HCT116 (cell line): ENCODE measurements around the gene CFAP97. TPM values are rescaled to one million over a fixed set of nuclear protein-coding genes. Genes with fewer than 3 reads are reported as not detected.

Experiments used
- ATAC-seq: fragments of 200-7000 bp; cut with Tn5 transposase; 2 replicates; pipeline ENCODE4 v1.9.1; 2020; ENCODE audit warnings: mild to moderate bottlenecking, moderate library complexity
- BruUV-seq: library from RNA; stranded (reverse); fragments of 400-500 nt; replicated peaks from 2 replicates; lab custom pipeline; 2021; lab: Mats Ljungman, UMichigan
- CTCF ChIA-PET: fragments of 300-600 bp; sonication (Branson Sonifier 250); formaldehyde crosslinking; loops from one replicate; lab custom pipeline; 2021; ENCODE audit warnings: antibody characterized with exemption; lab: Charles Lee
- POLR2A ChIA-PET: fragments of 300-600, 350-600 bp; sonication (Branson Sonifier 250); formaldehyde crosslinking; loops from one replicate; lab custom pipeline; 2021; ENCODE audit warnings: antibody characterized with exemption; lab: Charles Lee
- RAD21 ChIA-PET, 2 experiments: fragments of 300-600 bp; sonication (Branson Sonifier 250); formaldehyde crosslinking; loops; one replicate each; lab custom pipeline; 2023; ENCODE audit warnings: low total read pairs in 2 of 2; ENCODE audit not compliant: uncharacterized antibody in 2 of 2, unreplicated experiment in 2 of 2, low non-redundant PET in 1 of 2; lab: Charles Lee
- DNase-seq: peaks from one replicate; pipeline ENCODE4 v3.0.0-alpha.2; 2010; ENCODE audit warnings: low read depth, low spot score
- H2AFZ ChIP-seq: fragments of 200-600 bp; shearing (Covaris generic), sonication (generic); 2 replicates; pipeline ENCODE4 v1.6.1; 2017; ENCODE audit warnings: low read depth, mixed run types, mixed read lengths, antibody characterized with exemption, low read length; ENCODE audit not compliant: poor library complexity, severe bottlenecking
- H3K27ac ChIP-seq: 2 replicates; pipeline ENCODE4 v1.5.1; 2012; ENCODE audit warnings: low read depth, low read length
- H3K27me3 ChIP-seq: fragments of 200-600 bp; sonication (generic); 2 replicates; pipeline ENCODE4 v1.6.1; 2016; ENCODE audit warnings: mixed run types, low read length, mixed read lengths; ENCODE audit not compliant: insufficient read depth
- H3K36me3 ChIP-seq, 2 experiments: fragments of 200-500 bp in 1 of 2; fragments of 200-600 bp in 1 of 2; sonication (Bioruptor generic) in 1 of 2; sonication (generic) in 1 of 2; 2 replicates each; pipeline versions ENCODE4 v1.5.1 to v1.6.1; 2014 to 2016; ENCODE audit warnings: low read length in 2 of 2, inconsistent platforms in 1 of 2, mixed read lengths in 1 of 2, mixed run types in 1 of 2; ENCODE audit not compliant: insufficient read depth in 2 of 2, control insufficient read depth in 1 of 2
- H3K4me1 ChIP-seq, 2 experiments: fragments of 200-600 bp in 1 of 2; sonication (generic) in 1 of 2; 2 replicates each; pipeline versions ENCODE4 v1.5.1 to v1.6.1; 2012 to 2017; ENCODE audit warnings: low read length in 2 of 2, inconsistent platforms in 1 of 2, mild to moderate bottlenecking in 1 of 2, mixed read lengths in 1 of 2, mixed run types in 1 of 2, moderate library complexity in 1 of 2; ENCODE audit not compliant: insufficient read depth in 2 of 2, control insufficient read depth in 1 of 2
- H3K4me2 ChIP-seq: fragments of 200-600 bp; sonication (generic); 2 replicates; pipeline ENCODE4 v1.6.1; 2017; ENCODE audit warnings: mixed run types, low read length, mixed read lengths
- H3K4me3 ChIP-seq, 2 experiments: fragments of 200-600 bp in 1 of 2; sonication (generic) in 1 of 2; replicated peaks in 1 of 2; 2 replicates each; pipeline ENCODE4 v1.5.1; 2011 to 2016; ENCODE audit warnings: low read length in 2 of 2, control low read depth in 1 of 2, low read depth in 1 of 2, mild to moderate bottlenecking in 1 of 2, mixed read lengths in 1 of 2, mixed run types in 1 of 2
- H3K79me2 ChIP-seq: fragments of 200-600 bp; sonication (generic); 2 replicates; pipeline ENCODE4 v1.6.1; 2017; ENCODE audit warnings: mild to moderate bottlenecking, mixed run types, low read length, moderate library complexity, mixed read lengths; ENCODE audit not compliant: insufficient read depth
- H3K9ac ChIP-seq: fragments of 200-600 bp; sonication (generic); 2 replicates; pipeline ENCODE4 v1.6.1; 2016; ENCODE audit warnings: low read length, mixed read lengths
- H3K9me2 ChIP-seq: fragments of 200-600 bp; sonication (generic), shearing (Covaris generic); 2 replicates; pipeline ENCODE4 v1.6.1; 2017; ENCODE audit warnings: mixed run types, mild to moderate bottlenecking, moderate library complexity; ENCODE audit not compliant: insufficient read depth
- H3K9me3 ChIP-seq, 2 experiments: fragments of 200-500 bp in 1 of 2; fragments of 200-600 bp in 1 of 2; sonication (Bioruptor generic) in 1 of 2; sonication (generic) in 1 of 2; 2 replicates each; pipeline ENCODE4 v1.6.1; 2014 to 2017; ENCODE audit warnings: low read length in 2 of 2, mixed read lengths in 2 of 2, inconsistent platforms in 1 of 2, low read depth in 1 of 2, mild to moderate bottlenecking in 1 of 2, mixed run types in 1 of 2, moderate library complexity in 1 of 2; ENCODE audit not compliant: control insufficient read depth in 1 of 2, insufficient read depth in 1 of 2
- H4K20me1 ChIP-seq: fragments of 200-600 bp; sonication (generic), shearing (Covaris generic); 2 replicates; pipeline ENCODE4 v1.6.1; 2017; ENCODE audit warnings: mixed run types, mild to moderate bottlenecking, moderate library complexity; ENCODE audit not compliant: insufficient read depth
- ATF3 ChIP-seq: IDR thresholded peaks from 2 replicates; pipeline ENCODE4 v1.6.1; 2012
- CBX3 ChIP-seq: IDR thresholded peaks from 2 replicates; pipeline ENCODE4 v1.6.1; 2012; ENCODE audit warnings: low read depth
- CTCF ChIP-seq, 3 experiments: fragments of 200-600 bp in 1 of 3; sonication (generic) in 1 of 3; IDR thresholded peaks in 2 of 3; conservative IDR thresholded peaks in 1 of 3; 2 replicates each; pipeline ENCODE4 v1.5.1; 2012 to 2017; ENCODE audit warnings: low read depth in 2 of 3, low read length in 2 of 3, antibody characterized with exemption in 1 of 3, borderline replicate concordance in 1 of 3, control low read depth in 1 of 3, mild to moderate bottlenecking in 1 of 3, mixed read lengths in 1 of 3, mixed run types in 1 of 3, moderate library complexity in 1 of 3; ENCODE audit not compliant: insufficient read depth in 1 of 3
- ELF1 ChIP-seq: IDR thresholded peaks from 2 replicates; pipeline ENCODE4 v1.6.1; 2012; ENCODE audit warnings: low read depth, borderline replicate concordance
- FOSL1 ChIP-seq: IDR thresholded peaks from 2 replicates; pipeline ENCODE4 v1.6.1; 2012; ENCODE audit warnings: low read depth
- POLR2A ChIP-seq: IDR thresholded peaks from 2 replicates; pipeline ENCODE4 v1.7.0; 2011; ENCODE audit warnings: borderline replicate concordance; ENCODE audit not compliant: insufficient read depth, insufficient read length; ENCODE audit errors: extremely low read depth
- POLR2AphosphoS5 ChIP-seq: IDR thresholded peaks from 2 replicates; pipeline ENCODE4 v1.6.1; 2011; ENCODE audit warnings: mild to moderate bottlenecking, low read depth, low read length, moderate library complexity
- REST ChIP-seq: IDR thresholded peaks from 2 replicates; pipeline ENCODE4 v1.6.1; 2012; ENCODE audit warnings: low read depth
- TCF7L2 ChIP-seq: IDR thresholded peaks from 2 replicates; pipeline ENCODE4 v1.7.0; 2011; ENCODE audit warnings: borderline replicate concordance, inconsistent platforms; ENCODE audit not compliant: insufficient read depth, insufficient read length; ENCODE audit errors: extremely low read depth
- ZFX ChIP-seq: fragments of 450-650 bp; IDR thresholded peaks from 2 replicates; pipeline ENCODE4 v1.6.1; 2017
- ZNF274 ChIP-seq: fragments of 200-500 bp; sonication (Bioruptor generic); IDR thresholded peaks from 2 replicates; pipeline ENCODE4 v1.6.1; 2014; ENCODE audit warnings: mild to moderate bottlenecking, low read depth, low read length, inconsistent platforms
- intact Hi-C: fragments of 100-400 bp; cut with micrococcal nuclease; formaldehyde crosslinking; loops from 2 replicates; pipeline ENCODE4 v1.10.0; 2022
- total RNA-seq: library from RNA; stranded (reverse); gene quantifications from one replicate; pipeline ENCODE4 v1.2.1, GENCODE V29; 2021; ENCODE audit not compliant: unreplicated experiment

The CFAP97 gene
- total RNA-seq, 1 experiment from 2014 or later = 57.7 TPM

GRCh38 chr4:185221912-185222311 is 18.1 kb upstream of the CFAP97 start:
- TF ChIP-seq ATF3 (no peak), CTCF (IDR thresholded peaks at IDR 0.05 in 2 of 3, conservative IDR thresholded peaks at IDR 0.05 in 1 of 3; ENCODE audit: borderline replicate concordance in 1 of 3, insufficient read depth in 1 of 3, low read depth in 2 of 3, low read length in 2 of 3) (no peak), FOSL1 (no peak), ZNF274 (no peak), POLR2A (no peak), ELF1 (no peak), ZFX (no peak), REST (no peak), TCF7L2 (no peak), POLR2AphosphoS5 (no peak), CBX3 (no peak)
- TF ChIP-seq, all 23 proteins: peak for 0
- Histone ChIP-seq H3K4me2 (no peak overlapping the region), H3K79me2 (peaks cover 54% of the 10 kb centered on the region), H3K9me2 (no peaks in the 10 kb centered on the region), H3K36me3 (no peaks in the 10 kb centered on the region), H3K4me3 (no peak overlapping the region), H3K27ac (no peak overlapping the region), H3K9me3 (no peaks in the 10 kb centered on the region), H2AFZ (no peak overlapping the region), H3K4me1 (peaks cover 0 to 8% of the 10 kb centered on the region in 2 experiments; a peak in 2 of 4 replicates), H4K20me1 (no peaks in the 10 kb centered on the region), H3K27me3 (no peaks in the 10 kb centered on the region), H3K9ac (no peak overlapping the region)
- POLR2A ChIA-PET = no interaction called here
- intact Hi-C loops = no loop called here
- DNase-seq (no peak), ATAC-seq (no peak)
- RAD21 ChIA-PET = no interaction called here
- CTCF ChIA-PET = no interaction called here
- BruUV-seq = no TSS peak
